Measurements from ENCODE around the gene CNGA3. TPM values are rescaled to one million over a fixed set of nuclear protein-coding genes. Genes with fewer than 3 reads are reported as not detected.
"Not testable (repeated sequence)": the region's sequence is repeated elsewhere in the genome, so short reads cannot be mapped to it uniquely, and the experiment has no call there.

CNGA3 gene
- total RNA-seq, 1 donor from 2014 or later: 7.6 TPM

GRCh38 chr2:98300141-98300874 lies 45.9 kb upstream of the CNGA3 start:
- Mint-ChIP-seq H3K9me3 (ENCODE audit: unreplicated experiment) (peaks cover 5% of the 10 kb centered on the region), H3K4me1 (ENCODE audit: low read depth, unreplicated experiment) (peaks cover 4% of the 10 kb centered on the region), H3K36me3 (ENCODE audit: unreplicated experiment) (peaks cover 1% of the 10 kb centered on the region), H3K4me3 (ENCODE audit: unreplicated experiment) (no peak overlapping the region), H3K27me3 (ENCODE audit: unreplicated experiment) (peaks cover 5% of the 10 kb centered on the region), H3K27ac (ENCODE audit: unreplicated experiment) (no peak overlapping the region)
- no peak for TF ChIP-seq CTCF (IDR thresholded peaks at IDR 0.05; ENCODE audit: partially characterized antibody, unreplicated experiment)
- DNase-seq: no peak

- H3K27me3 Mint-ChIP-seq (ENCODE audit: unreplicated experiment): peaks cover 3% of the 10 kb centered on the region
- no peak for DNase-seq
Measured at GRCh38 chr2:98301469-98301868, 44.8 kb upstream of the CNGA3 start.

GRCh38 chr2:98307131-98307696 lies 39.0 kb upstream of the CNGA3 start:
- not testable (repeated sequence) for H3K27me3 Mint-ChIP-seq (ENCODE audit: unreplicated experiment); H3K9me3 Mint-ChIP-seq (ENCODE audit: unreplicated experiment); H3K36me3 Mint-ChIP-seq (ENCODE audit: unreplicated experiment)

More at GRCh38 chr2:98301469-98301868, 44.8 kb upstream of the CNGA3 start:
- Mint-ChIP-seq H3K4me3 (ENCODE audit: unreplicated experiment) (no peak overlapping the region), H3K27ac (ENCODE audit: unreplicated experiment) (no peak overlapping the region), H3K9me3 (ENCODE audit: unreplicated experiment) (peaks cover 3% of the 10 kb centered on the region), H3K4me1 (ENCODE audit: low read depth, unreplicated experiment) (no peaks in the 10 kb centered on the region), H3K36me3 (ENCODE audit: unreplicated experiment) (peaks cover 6% of the 10 kb centered on the region)
- TF ChIP-seq CTCF (IDR thresholded peaks at IDR 0.05; ENCODE audit: partially characterized antibody, unreplicated experiment): no peak

GRCh38 chr2:98308068-98308467 lies 38.2 kb upstream of the CNGA3 start:
- Mint-ChIP-seq H3K4me1 (ENCODE audit: low read depth, unreplicated experiment) (no peaks in the 10 kb centered on the region), H3K4me3 (ENCODE audit: unreplicated experiment) (no peak overlapping the region), H3K27me3 (ENCODE audit: unreplicated experiment) (peaks cover 7% of the 10 kb centered on the region), H3K27ac (ENCODE audit: unreplicated experiment) (no peak overlapping the region), H3K36me3 (ENCODE audit: unreplicated experiment) (peaks cover 6% of the 10 kb centered on the region), H3K9me3 (ENCODE audit: unreplicated experiment) (no peaks in the 10 kb centered on the region)
- TF ChIP-seq CTCF (IDR thresholded peaks at IDR 0.05; ENCODE audit: partially characterized antibody, unreplicated experiment): no peak
- no peak for DNase-seq

More at GRCh38 chr2:98307131-98307696, 39.0 kb upstream of the CNGA3 start:
- not testable (repeated sequence) for H3K4me3 Mint-ChIP-seq (ENCODE audit: unreplicated experiment); H3K4me1 Mint-ChIP-seq (ENCODE audit: low read depth, unreplicated experiment); DNase-seq; H3K27ac Mint-ChIP-seq (ENCODE audit: unreplicated experiment)

- Mint-ChIP-seq H3K27ac (ENCODE audit: unreplicated experiment) (no peak overlapping the region), H3K36me3 (ENCODE audit: unreplicated experiment) (peaks cover 6% of the 10 kb centered on the region), H3K4me3 (ENCODE audit: unreplicated experiment) (no peak overlapping the region), H3K9me3 (ENCODE audit: unreplicated experiment) (no peaks in the 10 kb centered on the region), H3K4me1 (ENCODE audit: low read depth, unreplicated experiment) (no peaks in the 10 kb centered on the region), H3K27me3 (ENCODE audit: unreplicated experiment) (peaks cover 6% of the 10 kb centered on the region)
- DNase-seq: no peak
- TF ChIP-seq CTCF (IDR thresholded peaks at IDR 0.05; ENCODE audit: partially characterized antibody, unreplicated experiment): no peak
Measured at GRCh38 chr2:98308532-98308931, 37.7 kb upstream of the CNGA3 start.
